Upper lobe of left lung (tissue), 4 donors: ENCODE results near the gene PGBD5.

ENCODE experiments used
- CTCF ChIP-seq, 6 experiments: fragments of 450-650 bp in 4 of 6; fragments of 200-600 bp in 2 of 6; sonication (generic) in 2 of 6; IDR thresholded peaks; one replicate each; pipeline ENCODE4 v1.5.1; 2016 to 2019; ENCODE audit warnings: antibody characterized with exemption in 6 of 6
- POLR2AphosphoS5 ChIP-seq, 2 donors: sonication (generic); formaldehyde crosslinking; IDR thresholded peaks; one replicate each; pipeline ENCODE4 v1.5.1; 2017; ENCODE audit warnings: antibody characterized with exemption in 2 of 2

- TF ChIP-seq CTCF (IDR thresholded peaks at IDR 0.05), result no peak
- no peak for TF ChIP-seq POLR2AphosphoS5 (IDR thresholded peaks at IDR 0.05)
These were observed 35.8 kb downstream of the PGBD5 start for GRCh38 chr1:230390371-230390770.
